Osteoblast (primary cell): ENCODE results near the gene TNFSF12. TPM values are rescaled to one million over a fixed set of nuclear protein-coding genes. Genes with fewer than 3 reads are reported as not detected.

ENCODE experiments used
- DNase-seq: peaks from one replicate; pipeline ENCODE4 v3.0.0; 2011; ENCODE audit warnings: low spot score, mixed read lengths; ENCODE audit not compliant: insufficient read length; ENCODE audit errors: missing footprints
- H2AFZ ChIP-seq: 2 replicates; pipeline ENCODE4 v1.6.0; 2011; ENCODE audit warnings: mild to moderate bottlenecking, low read length
- H3K27ac ChIP-seq: 2 replicates; pipeline ENCODE4 v1.5.1; 2011; ENCODE audit warnings: mild to moderate bottlenecking, low read depth, low read length, moderate library complexity
- H3K27me3 ChIP-seq: 2 replicates; pipeline ENCODE4 v1.6.0; 2012; ENCODE audit warnings: mild to moderate bottlenecking, control low read depth, inconsistent platforms, low read length, moderate library complexity; ENCODE audit not compliant: insufficient read depth
- H3K36me3 ChIP-seq: 2 replicates; pipeline ENCODE4 v1.5.1; 2011; ENCODE audit warnings: mild to moderate bottlenecking, low read length, control low read depth, moderate library complexity; ENCODE audit not compliant: insufficient read depth
- H3K4me1 ChIP-seq: 2 replicates; pipeline ENCODE4 v1.5.1; 2011; ENCODE audit warnings: mild to moderate bottlenecking, low read length, control low read depth, moderate library complexity; ENCODE audit not compliant: insufficient read depth
- H3K4me2 ChIP-seq: 2 replicates; pipeline ENCODE4 v1.6.0; 2011; ENCODE audit warnings: mild to moderate bottlenecking, low read length; ENCODE audit not compliant: insufficient read depth
- H3K4me3 ChIP-seq: fragments of 200-600 bp; sonication (generic); 3 replicates; pipeline ENCODE4 v1.5.1; 2012; ENCODE audit warnings: mild to moderate bottlenecking, low read length, inconsistent platforms; ENCODE audit not compliant: insufficient read depth
- H3K79me2 ChIP-seq: 2 replicates; pipeline ENCODE4 v1.6.0; 2012; ENCODE audit warnings: mild to moderate bottlenecking, low read length, control low read depth, inconsistent platforms; ENCODE audit not compliant: insufficient read depth
- H3K9me3 ChIP-seq: 2 replicates; pipeline ENCODE4 v1.5.1; 2011; ENCODE audit warnings: low read depth, low read length, control low read depth
- H4K20me1 ChIP-seq: 2 replicates; pipeline ENCODE4 v1.6.0; 2012; ENCODE audit warnings: mild to moderate bottlenecking, low read length, control low read depth; ENCODE audit not compliant: insufficient read depth
- CTCF ChIP-seq: IDR thresholded peaks from 2 replicates; pipeline ENCODE4 v1.5.1; 2011; ENCODE audit warnings: mild to moderate bottlenecking, low read depth, low read length, moderate library complexity; ENCODE audit errors: extremely low read depth
- total RNA-seq: library from RNA; depleted of rRNA; stranded (reverse); fragments of >200 nt; gene quantifications from 2 replicates; pipeline ENCODE4 v1.2.3, GENCODE V29; 2012

Gene TNFSF12
- total RNA-seq, 1 donor = 11.2 TPM

- no peak for TF ChIP-seq CTCF
- H3K4me1 ChIP-seq = peaks cover 56% of the 10 kb centered on the region
- H2AFZ ChIP-seq = no peak overlapping the region
- peak overlapping the region; percentile 92 for H3K4me3 ChIP-seq
- H3K36me3 ChIP-seq = peaks cover 17% of the 10 kb centered on the region
- no peaks in the 10 kb centered on the region for H3K27me3 ChIP-seq
- H3K4me2 ChIP-seq = peak overlapping the region; percentile 97
- peak overlapping the region; percentile 99 for H3K27ac ChIP-seq
- peaks cover 64% of the 10 kb centered on the region for H3K79me2 ChIP-seq
- peak; percentile 57 for DNase-seq
- H3K9me3 ChIP-seq = no peaks in the 10 kb centered on the region
- H4K20me1 ChIP-seq = peaks cover 15% of the 10 kb centered on the region
These were observed 33.8 kb downstream of the TNFSF12 start for GRCh38 chr17:7582396-7583252.

- no peaks in the 10 kb centered on the region for H3K9me3 ChIP-seq
- H3K79me2 ChIP-seq = peaks cover 59% of the 10 kb centered on the region
- peak within 1 kb of the TSS; percentile 92 for H3K4me3 ChIP-seq
- peak within 1 kb of the TSS; percentile 97 for H3K4me2 ChIP-seq
- peaks cover 15% of the 10 kb centered on the region for H4K20me1 ChIP-seq
- no peak for TF ChIP-seq CTCF
- H3K36me3 ChIP-seq = peaks cover 13% of the 10 kb centered on the region
- no peaks in the 10 kb centered on the region for H3K27me3 ChIP-seq
- peak within 1 kb of the TSS; percentile 98 for H2AFZ ChIP-seq
- peaks cover 60% of the 10 kb centered on the region for H3K4me1 ChIP-seq
- peak; percentile 98 for DNase-seq
- H3K27ac ChIP-seq = peak within 1 kb of the TSS; percentile 99
These were observed 34.6 kb downstream of the TNFSF12 start, which contains the start of gene MPDU1 for GRCh38 chr17:7583253-7584109. Gene MPDU1, plus strand, starts transcription at chr17:7583852. Its CDS starts 11 bp downstream, at chr17:7583863.

- Histone ChIP-seq H3K4me1 (peaks cover 53% of the 10 kb centered on the region), H2AFZ (no peak overlapping the region), H3K27me3 (no peaks in the 10 kb centered on the region), H3K9me3 (no peaks in the 10 kb centered on the region), H3K27ac (peak overlapping the region; percentile 56), H3K36me3 (peaks cover 23% of the 10 kb centered on the region), H3K79me2 (peaks cover 45% of the 10 kb centered on the region), H4K20me1 (peaks cover 19% of the 10 kb centered on the region), H3K4me3 (no peak overlapping the region), H3K4me2 (peak overlapping the region; percentile 46)
- TF ChIP-seq CTCF = no peak
- DNase-seq = peak; percentile 65
These were observed 38.0 kb downstream of the TNFSF12 start for GRCh38 chr17:7586673-7587419.
